Measurements from ENCODE around the gene MSI2. TPM values are rescaled to one million over a fixed set of nuclear protein-coding genes. Genes with fewer than 3 reads are reported as not detected.

The MSI2 gene
- total RNA-seq, 1 donor from 2014 or later, result 67.9 TPM

DNA sequence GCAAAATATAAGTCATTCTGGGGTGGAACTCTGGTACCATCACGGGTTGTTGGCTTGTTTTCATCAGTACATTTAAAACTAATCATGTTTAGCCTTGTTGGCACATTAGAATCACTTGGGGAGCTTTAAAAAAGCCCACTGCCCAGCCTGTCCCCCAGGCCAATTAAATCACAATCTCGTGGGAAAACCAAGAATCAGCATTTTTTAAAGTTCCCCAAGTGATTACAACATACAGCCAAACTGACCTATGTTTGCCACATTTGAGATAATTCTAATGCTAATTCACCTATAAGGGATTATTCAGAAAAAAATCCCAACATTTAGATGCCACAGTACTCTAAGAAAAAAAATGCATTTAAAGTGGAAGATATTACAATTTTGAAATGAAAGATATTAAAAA is 8.4 kb upstream of the MSI2 start:
- Histone ChIP-seq H3K27me3 (ENCODE audit: insufficient read depth, low read length) (no peaks in the 10 kb centered on the region), H4K20me1 (ENCODE audit: insufficient read depth, low read length) (no peaks in the 10 kb centered on the region), H3K9me3 (ENCODE audit: insufficient read depth, low read depth, low read length) (no peaks in the 10 kb centered on the region), H3K9ac (ENCODE audit: low read length) (no peak overlapping the region), H3K4me3 (ENCODE audit: insufficient read depth, low read depth, low read length) (no peak overlapping the region), H3K36me3 (ENCODE audit: insufficient read depth, low read length) (no peaks in the 10 kb centered on the region), H3K79me2 (ENCODE audit: insufficient read depth, low read length) (no peaks in the 10 kb centered on the region), H3K4me1 (ENCODE audit: insufficient read depth, low read length) (no peaks in the 10 kb centered on the region), H3K4me2 (ENCODE audit: low read length) (no peak overlapping the region), H3K27ac (ENCODE audit: low read depth, low read length) (no peak overlapping the region), H2AFZ (ENCODE audit: low read depth, low read length) (no peak overlapping the region)
- peaks cover 6% of the 10 kb centered on the region for H3K9me3 Mint-ChIP-seq (ENCODE audit: unreplicated experiment)
- no peaks in the 10 kb centered on the region for H3K27me3 Mint-ChIP-seq (ENCODE audit: low read depth, unreplicated experiment)
- FAIRE-seq (no peak), DNase-seq (ENCODE audit: low read depth) (no peak)
- no peak overlapping the region for H3K27ac Mint-ChIP-seq (ENCODE audit: unreplicated experiment)
- no peak overlapping the region for H3K4me3 Mint-ChIP-seq (ENCODE audit: unreplicated experiment)
- no peaks in the 10 kb centered on the region for H3K36me3 Mint-ChIP-seq (ENCODE audit: low read depth, unreplicated experiment)
- TF ChIP-seq EZH2 (IDR thresholded peaks at IDR 0.05; ENCODE audit: insufficient read depth, low read length), result no peak
- TF ChIP-seq, protein P1, sequence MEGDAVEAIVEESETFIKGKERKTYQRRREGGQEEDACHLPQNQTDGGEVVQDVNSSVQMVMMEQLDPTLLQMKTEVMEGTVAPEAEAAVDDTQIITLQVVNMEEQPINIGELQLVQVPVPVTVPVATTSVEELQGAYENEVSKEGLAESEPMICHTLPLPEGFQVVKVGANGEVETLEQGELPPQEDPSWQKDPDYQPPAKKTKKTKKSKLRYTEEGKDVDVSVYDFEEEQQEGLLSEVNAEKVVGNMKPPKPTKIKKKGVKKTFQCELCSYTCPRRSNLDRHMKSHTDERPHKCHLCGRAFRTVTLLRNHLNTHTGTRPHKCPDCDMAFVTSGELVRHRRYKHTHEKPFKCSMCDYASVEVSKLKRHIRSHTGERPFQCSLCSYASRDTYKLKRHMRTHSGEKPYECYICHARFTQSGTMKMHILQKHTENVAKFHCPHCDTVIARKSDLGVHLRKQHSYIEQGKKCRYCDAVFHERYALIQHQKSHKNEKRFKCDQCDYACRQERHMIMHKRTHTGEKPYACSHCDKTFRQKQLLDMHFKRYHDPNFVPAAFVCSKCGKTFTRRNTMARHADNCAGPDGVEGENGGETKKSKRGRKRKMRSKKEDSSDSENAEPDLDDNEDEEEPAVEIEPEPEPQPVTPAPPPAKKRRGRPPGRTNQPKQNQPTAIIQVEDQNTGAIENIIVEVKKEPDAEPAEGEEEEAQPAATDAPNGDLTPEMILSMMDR (IDR thresholded peaks at IDR 0.05; ENCODE audit: insufficient read depth, low read depth, low read length), result no peak
- H3K4me1 Mint-ChIP-seq (ENCODE audit: low read depth, unreplicated experiment), result no peaks in the 10 kb centered on the region

DNA sequence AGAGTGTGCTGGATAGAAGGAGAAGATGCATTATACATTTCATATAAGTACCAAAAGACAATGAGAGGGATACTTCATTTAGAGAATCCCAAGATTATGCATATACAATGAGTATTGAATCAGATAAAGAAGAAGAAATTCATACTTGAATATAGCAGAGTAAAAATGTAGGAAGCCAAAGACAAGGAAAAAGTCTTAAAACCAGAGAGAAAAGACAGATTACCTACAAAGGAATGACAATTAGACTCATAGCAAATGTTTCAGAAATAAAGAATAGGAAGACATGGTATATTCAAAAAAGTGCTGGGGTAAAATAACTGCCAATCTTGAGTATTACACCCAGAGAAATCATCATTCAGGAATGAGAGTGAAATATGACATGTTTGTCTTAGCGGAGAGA is 6.8 kb upstream of the MSI2 start:
- Histone ChIP-seq H3K27ac (ENCODE audit: low read depth, low read length) (no peak overlapping the region), H3K4me1 (ENCODE audit: insufficient read depth, low read length) (no peaks in the 10 kb centered on the region), H3K4me3 (ENCODE audit: insufficient read depth, low read depth, low read length) (no peak overlapping the region), H3K9ac (ENCODE audit: low read length) (no peak overlapping the region), H2AFZ (ENCODE audit: low read depth, low read length) (no peak overlapping the region), H3K36me3 (ENCODE audit: insufficient read depth, low read length) (no peaks in the 10 kb centered on the region), H3K79me2 (ENCODE audit: insufficient read depth, low read length) (no peaks in the 10 kb centered on the region), H3K27me3 (ENCODE audit: insufficient read depth, low read length) (no peaks in the 10 kb centered on the region), H3K9me3 (ENCODE audit: insufficient read depth, low read depth, low read length) (no peaks in the 10 kb centered on the region), H4K20me1 (ENCODE audit: insufficient read depth, low read length) (no peaks in the 10 kb centered on the region), H3K4me2 (ENCODE audit: low read length) (no peak overlapping the region)
- Mint-ChIP-seq H3K36me3 (ENCODE audit: low read depth, unreplicated experiment) (no peaks in the 10 kb centered on the region), H3K4me3 (ENCODE audit: unreplicated experiment) (no peak overlapping the region), H3K27me3 (ENCODE audit: low read depth, unreplicated experiment) (no peaks in the 10 kb centered on the region), H3K4me1 (ENCODE audit: low read depth, unreplicated experiment) (no peaks in the 10 kb centered on the region), H3K9me3 (ENCODE audit: unreplicated experiment) (peaks cover 6% of the 10 kb centered on the region), H3K27ac (ENCODE audit: unreplicated experiment) (no peak overlapping the region)
- FAIRE-seq, result no peak
- no peak for DNase-seq (ENCODE audit: low read depth)
- TF ChIP-seq, protein P1 (IDR thresholded peaks at IDR 0.05; ENCODE audit: insufficient read depth, low read depth, low read length), result no peak
- no peak for TF ChIP-seq EZH2 (IDR thresholded peaks at IDR 0.05; ENCODE audit: insufficient read depth, low read length)

DNA sequence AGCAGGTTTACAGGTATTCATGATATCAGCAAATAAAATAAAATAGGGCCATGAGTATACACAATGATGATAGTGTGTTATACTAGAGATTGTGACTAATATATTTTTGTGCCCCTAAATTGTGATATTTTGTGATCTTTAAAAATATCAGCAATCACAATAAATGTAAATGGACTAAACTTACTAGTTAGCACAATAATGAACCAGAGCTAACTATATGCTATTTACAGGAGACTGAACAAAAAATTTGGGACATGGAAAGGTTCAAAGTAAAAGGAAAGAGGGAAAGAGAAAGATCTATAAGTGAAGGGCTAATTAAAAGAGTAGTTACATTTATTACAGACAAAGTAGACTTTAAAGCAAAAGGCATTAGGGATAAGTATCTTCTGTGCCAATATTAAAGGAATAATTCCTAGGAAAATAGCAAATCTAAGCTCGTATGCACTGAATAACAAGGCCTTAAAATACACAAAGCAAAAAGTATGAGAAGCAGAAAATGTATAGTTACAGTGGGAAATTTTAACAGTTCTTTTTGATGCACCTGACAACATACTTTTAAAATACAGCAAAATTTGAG is 5.0 kb upstream of the MSI2 start:
- Mint-ChIP-seq H3K9me3 (ENCODE audit: unreplicated experiment) (peaks cover 4% of the 10 kb centered on the region), H3K4me1 (ENCODE audit: low read depth, unreplicated experiment) (no peaks in the 10 kb centered on the region), H3K27me3 (ENCODE audit: low read depth, unreplicated experiment) (no peaks in the 10 kb centered on the region), H3K27ac (ENCODE audit: unreplicated experiment) (no peak overlapping the region), H3K4me3 (ENCODE audit: unreplicated experiment) (no peak overlapping the region), H3K36me3 (ENCODE audit: low read depth, unreplicated experiment) (no peaks in the 10 kb centered on the region)
- H3K4me2 ChIP-seq (ENCODE audit: low read length), result no peak overlapping the region
- no peaks in the 10 kb centered on the region for H3K4me1 ChIP-seq (ENCODE audit: insufficient read depth, low read length)
- no peak overlapping the region for H3K9ac ChIP-seq (ENCODE audit: low read length)
- H3K79me2 ChIP-seq (ENCODE audit: insufficient read depth, low read length), result no peaks in the 10 kb centered on the region
- FAIRE-seq, result no peak
- no peak overlapping the region for H3K27ac ChIP-seq (ENCODE audit: low read depth, low read length)
- no peaks in the 10 kb centered on the region for H3K27me3 ChIP-seq (ENCODE audit: insufficient read depth, low read length)
- no peaks in the 10 kb centered on the region for H4K20me1 ChIP-seq (ENCODE audit: insufficient read depth, low read length)
- H3K4me3 ChIP-seq (ENCODE audit: insufficient read depth, low read depth, low read length), result no peak overlapping the region
- no peaks in the 10 kb centered on the region for H3K9me3 ChIP-seq (ENCODE audit: insufficient read depth, low read depth, low read length)
- TF ChIP-seq EZH2 (IDR thresholded peaks at IDR 0.05; ENCODE audit: insufficient read depth, low read length), result no peak
- TF ChIP-seq, protein P1 (IDR thresholded peaks at IDR 0.05; ENCODE audit: insufficient read depth, low read depth, low read length), result no peak
- H2AFZ ChIP-seq (ENCODE audit: low read depth, low read length), result no peak overlapping the region
- DNase-seq (ENCODE audit: low read depth), result no peak
- no peaks in the 10 kb centered on the region for H3K36me3 ChIP-seq (ENCODE audit: insufficient read depth, low read length)
